NB4 (cell line): Measurements from ENCODE around the gene PDZD2.

ENCODE experiments used
- DNase-seq: peaks from one replicate; pipeline ENCODE4 v3.0.0; 2010; ENCODE audit warnings: low read depth
- H3K4me3 ChIP-seq: one replicate; pipeline ENCODE4 v1.5.1; 2011; ENCODE audit warnings: mild to moderate bottlenecking, low read depth, low read length, moderate library complexity
- CTCF ChIP-seq: IDR thresholded peaks from one replicate; pipeline ENCODE4 v1.5.1; 2012; ENCODE audit warnings: low read depth, low read length
- MYC ChIP-seq: IDR thresholded peaks from 2 replicates; pipeline ENCODE4 v1.6.1; 2011; ENCODE audit warnings: low read depth, low read length
- POLR2A ChIP-seq: IDR thresholded peaks from 2 replicates; pipeline ENCODE4 v1.6.1; 2011; ENCODE audit warnings: mild to moderate bottlenecking; ENCODE audit not compliant: insufficient read length; ENCODE audit errors: extremely low read depth
- TF ChIP-seq, protein P1 (sequence below): IDR thresholded peaks from 2 replicates; pipeline ENCODE4 v1.6.1; 2011; ENCODE audit warnings: low read depth, low read length

The PDZD2 gene

GRCh38 chr5:32099486-32100035, 460.6 kb downstream of the PDZD2 start:
- no peak for TF ChIP-seq MYC
- no peak for TF ChIP-seq POLR2A
- no peak for TF ChIP-seq CTCF
- TF ChIP-seq, protein P1, sequence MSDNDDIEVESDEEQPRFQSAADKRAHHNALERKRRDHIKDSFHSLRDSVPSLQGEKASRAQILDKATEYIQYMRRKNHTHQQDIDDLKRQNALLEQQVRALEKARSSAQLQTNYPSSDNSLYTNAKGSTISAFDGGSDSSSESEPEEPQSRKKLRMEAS = no peak
- DNase-seq = no peak

DNA sequence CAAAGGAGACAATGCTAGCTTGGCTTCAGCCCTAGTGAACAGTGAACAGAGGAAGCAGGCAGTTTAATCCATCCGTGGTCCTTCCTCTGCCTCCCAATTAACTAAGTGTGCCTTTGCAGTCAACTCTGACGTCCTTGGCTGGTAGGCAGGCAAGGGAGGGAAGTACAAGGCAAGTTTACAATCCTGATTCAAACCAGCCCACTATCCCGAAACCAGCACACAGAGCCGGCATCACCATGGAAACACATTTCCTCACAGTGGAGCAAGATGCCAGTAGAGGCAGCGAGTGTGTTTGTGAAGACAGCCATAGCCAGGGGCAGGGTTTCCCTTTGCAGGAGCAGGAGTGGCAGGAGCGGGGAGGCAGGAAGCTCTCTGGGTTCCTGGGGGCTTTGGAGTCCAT, 461.3 kb downstream of the PDZD2 start:
- no peak for DNase-seq
- no peak for TF ChIP-seq MYC
- TF ChIP-seq CTCF = no peak
- no peak for TF ChIP-seq POLR2A
- H3K4me3 ChIP-seq = no peak overlapping the region

More at GRCh38 chr5:32099486-32100035, 460.6 kb downstream of the PDZD2 start:
- no peak overlapping the region for H3K4me3 ChIP-seq

DNA sequence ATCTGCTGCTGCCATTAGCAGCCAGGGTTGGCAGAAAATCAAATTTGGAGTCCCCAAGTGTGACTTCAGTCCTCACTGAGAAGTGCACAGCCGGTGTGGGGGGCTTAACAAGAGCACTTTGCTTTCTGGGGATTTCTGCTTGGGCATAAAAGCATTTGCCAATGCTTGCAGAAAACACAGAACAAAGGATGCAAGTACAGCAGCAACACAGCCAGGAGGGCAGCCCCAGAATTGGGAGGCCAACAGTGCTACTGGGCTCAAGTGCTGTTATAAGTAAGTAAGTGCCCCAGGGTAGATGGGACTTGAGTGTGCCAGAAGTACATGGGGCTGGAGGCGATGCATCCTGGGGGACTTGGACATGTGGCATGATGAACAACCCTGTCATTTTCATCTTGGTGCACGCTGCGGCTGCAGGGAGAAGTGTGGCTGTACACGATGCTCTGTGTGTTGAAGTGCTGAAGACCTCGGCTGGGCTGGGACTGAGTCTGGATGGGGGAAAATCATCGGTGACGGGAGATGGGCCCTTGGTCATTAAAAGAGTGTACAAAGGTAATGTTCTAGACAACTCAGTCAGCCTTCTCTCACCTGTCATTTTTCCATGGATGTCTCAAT, 461.9 kb downstream of the PDZD2 start:
- no peak overlapping the region for H3K4me3 ChIP-seq
- no peak for DNase-seq
- TF ChIP-seq MYC (no peak), POLR2A (no peak), CTCF (no peak)
- TF ChIP-seq, protein P1 = no peak

DNA sequence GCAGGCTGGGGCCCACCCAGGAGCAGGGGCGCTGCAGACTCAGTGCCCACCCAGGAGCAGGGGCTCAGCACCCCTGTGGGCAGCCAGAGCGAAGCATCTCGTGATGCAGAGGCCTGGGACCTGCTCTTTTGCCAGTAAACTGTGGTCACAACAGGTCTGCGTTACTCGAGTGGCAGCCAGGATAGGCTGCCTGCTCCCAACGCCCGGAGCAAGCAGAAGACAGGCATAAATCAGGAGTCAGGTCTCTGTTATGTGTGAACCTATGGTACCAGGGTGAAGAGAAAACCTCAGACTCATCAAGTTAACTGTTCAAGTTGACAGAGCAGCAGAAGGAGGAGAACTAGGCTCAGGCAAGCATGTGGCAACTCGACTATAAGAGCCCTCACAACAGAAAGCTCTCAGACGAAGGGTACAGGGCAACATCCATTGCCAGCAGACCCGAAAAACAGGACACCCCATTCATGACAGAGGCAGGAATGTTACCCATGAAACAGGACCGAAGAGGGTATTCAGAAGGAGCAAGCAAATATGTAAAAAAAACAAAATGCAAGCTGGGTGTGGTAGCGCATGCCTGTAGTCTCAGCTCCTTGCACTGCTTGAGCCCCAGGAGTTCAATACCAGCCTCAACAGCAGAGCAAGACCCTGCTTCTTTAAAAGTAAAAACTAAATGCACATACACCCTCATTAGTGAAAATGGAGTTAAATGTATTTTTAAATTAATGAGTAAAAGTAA, 463.5 kb downstream of the PDZD2 start:
- no peak for DNase-seq
- H3K4me3 ChIP-seq = no peak overlapping the region
- TF ChIP-seq MYC = no peak
- TF ChIP-seq, protein P1 = no peak

DNA sequence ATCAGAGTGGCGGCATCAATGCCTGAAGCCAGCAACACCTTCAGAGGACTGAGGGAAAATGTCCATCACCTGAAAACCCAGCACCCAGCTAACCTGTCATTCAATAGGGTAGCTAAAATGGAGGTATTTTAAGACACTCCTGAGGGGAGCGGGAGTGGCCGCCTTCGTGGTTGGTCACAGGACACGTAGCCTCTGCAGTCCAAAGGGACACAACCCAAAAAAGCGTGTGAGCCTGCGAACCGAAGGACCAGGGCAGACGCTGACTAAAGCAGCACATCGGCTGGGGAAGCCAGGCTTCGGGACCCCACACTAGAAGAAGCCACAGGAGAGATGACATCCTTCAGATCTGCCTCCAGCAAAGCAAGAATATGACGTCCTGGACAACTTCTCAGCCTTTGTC, 464.6 kb downstream of the PDZD2 start:
- TF ChIP-seq MYC = no peak
- TF ChIP-seq CTCF = no peak
- TF ChIP-seq, protein P1 = no peak
- no peak for TF ChIP-seq POLR2A
- DNase-seq = no peak
- H3K4me3 ChIP-seq = no peak overlapping the region

- H3K4me3 ChIP-seq = no peak overlapping the region
- no peak for TF ChIP-seq CTCF
- TF ChIP-seq, protein P1 = no peak
- TF ChIP-seq POLR2A = no peak
- TF ChIP-seq MYC = no peak
- DNase-seq = no peak
These were observed 468.4 kb downstream of the PDZD2 start for GRCh38 chr5:32107291-32107690.
